Neural cell (in vitro differentiated cells): ENCODE measurements around the gene C7orf25. TPM values are rescaled to one million over a fixed set of nuclear protein-coding genes. Genes with fewer than 3 reads are reported as not detected.

Experiments
- H2AFZ ChIP-seq: fragments of 200-600, 300-800 bp; sonication (generic), shearing (Covaris generic); 2 replicates; pipeline ENCODE4 v1.6.0; 2014; ENCODE audit warnings: low read depth, mild to moderate bottlenecking, antibody characterized with exemption, low read length, moderate library complexity
- H3F3A ChIP-seq: fragments of 200-600 bp; shearing (Covaris generic); 2 replicates; pipeline ENCODE4 v1.6.1; 2016; ENCODE audit warnings: mild to moderate bottlenecking, moderate library complexity, mixed read lengths, antibody characterized with exemption, low read length; ENCODE audit not compliant: insufficient read depth, poor library complexity, severe bottlenecking
- H3K27ac ChIP-seq: fragments of 200-600, 300-800 bp; sonication (generic), shearing (Covaris generic); 2 replicates; pipeline ENCODE4 v1.5.1; 2014; ENCODE audit warnings: mild to moderate bottlenecking, low read length, moderate library complexity
- H3K27me3 ChIP-seq: fragments of 300-800, 200-600 bp; sonication (generic), shearing (Covaris generic); 2 replicates; pipeline ENCODE4 v1.6.0; 2014; ENCODE audit warnings: mild to moderate bottlenecking, low read depth, low read length, moderate library complexity; ENCODE audit not compliant: insufficient read depth
- H3K36me3 ChIP-seq: fragments of 300-800, 200-600 bp; sonication (generic), shearing (Covaris generic); 2 replicates; pipeline ENCODE4 v1.5.1; 2014; ENCODE audit warnings: mild to moderate bottlenecking, antibody characterized with exemption, low read length, moderate library complexity; ENCODE audit not compliant: insufficient read depth
- H3K4me2 ChIP-seq: fragments of 300-800, 200-600 bp; sonication (generic), shearing (Covaris generic); 2 replicates; pipeline ENCODE4 v1.6.0; 2014; ENCODE audit warnings: mild to moderate bottlenecking, low read length
- H3K4me3 ChIP-seq: fragments of 300-800, 200-600 bp; sonication (generic), shearing (Covaris generic); 2 replicates; pipeline ENCODE4 v1.5.1; 2014; ENCODE audit warnings: mild to moderate bottlenecking, low read length, moderate library complexity
- H3K79me2 ChIP-seq: fragments of 200-600 bp; shearing (Covaris generic); replicated peaks from 2 replicates; pipeline ENCODE4 v1.6.0; 2014; ENCODE audit warnings: mild to moderate bottlenecking, low read length, moderate library complexity; ENCODE audit not compliant: insufficient read depth
- H3K9ac ChIP-seq: fragments of 300-800, 200-600 bp; sonication (generic), shearing (Covaris generic); 2 replicates; pipeline ENCODE4 v1.6.1; 2016; ENCODE audit warnings: mild to moderate bottlenecking, low read length, mixed read lengths
- H3K9me2 ChIP-seq: fragments of 200-600 bp; shearing (Covaris generic); 2 replicates; pipeline ENCODE4 v1.6.1; 2016; ENCODE audit warnings: mild to moderate bottlenecking, low read length, mixed read lengths; ENCODE audit not compliant: insufficient read depth
- H3K9me3 ChIP-seq: fragments of 200-600, 300-800 bp; sonication (generic), shearing (Covaris generic); 2 replicates; pipeline ENCODE4 v1.6.1; 2016; ENCODE audit warnings: mild to moderate bottlenecking, mixed run types, low read length, moderate library complexity, mixed read lengths
- H4K20me1 ChIP-seq: fragments of 200-600 bp; shearing (Covaris generic); 2 replicates; pipeline ENCODE4 v1.6.1; 2016; ENCODE audit warnings: mild to moderate bottlenecking, mixed run types; ENCODE audit not compliant: insufficient read depth
- CTCF ChIP-seq: fragments of 450-650 bp; IDR thresholded peaks from 2 replicates; pipeline ENCODE4 v1.5.1; 2014; ENCODE audit warnings: antibody characterized with exemption, mild to moderate bottlenecking, moderate library complexity; ENCODE audit not compliant: poor library complexity, severe bottlenecking
- EP300 ChIP-seq: fragments of 450-650 bp; conservative IDR thresholded peaks from 2 replicates; pipeline ENCODE4 v1.6.1; 2014; ENCODE audit warnings: antibody characterized with exemption, mild to moderate bottlenecking, moderate library complexity; ENCODE audit not compliant: poor library complexity, severe bottlenecking
- EZH2 ChIP-seq: fragments of 200-600, 300-800 bp; shearing (Covaris generic), sonication (generic); IDR thresholded peaks from 2 replicates; pipeline ENCODE4 v1.6.1; 2014; ENCODE audit warnings: antibody characterized with exemption, low read length, borderline replicate concordance, mild to moderate bottlenecking; ENCODE audit not compliant: insufficient read depth, poor library complexity, severe bottlenecking
- MXI1 ChIP-seq: fragments of 450-650 bp; conservative IDR thresholded peaks from 2 replicates; pipeline ENCODE4 v1.6.1; 2014; ENCODE audit warnings: antibody characterized with exemption, mild to moderate bottlenecking; ENCODE audit not compliant: poor library complexity, severe bottlenecking
- POLR2AphosphoS5 ChIP-seq: IDR thresholded peaks from 2 replicates; pipeline ENCODE4 v1.6.1; 2012
- RAD21 ChIP-seq: fragments of 450-650 bp; conservative IDR thresholded peaks from 2 replicates; pipeline ENCODE4 v1.6.1; 2014; ENCODE audit warnings: antibody characterized with exemption, mild to moderate bottlenecking, moderate library complexity
- REST ChIP-seq: IDR thresholded peaks from 2 replicates; pipeline ENCODE4 v1.6.1; 2012; ENCODE audit warnings: borderline replicate concordance
- SMC3 ChIP-seq: fragments of 450-650 bp; conservative IDR thresholded peaks from 2 replicates; pipeline ENCODE4 v1.6.1; 2014; ENCODE audit warnings: antibody characterized with exemption, mild to moderate bottlenecking, moderate library complexity; ENCODE audit not compliant: poor library complexity
- TAF1 ChIP-seq: IDR thresholded peaks from 2 replicates; pipeline ENCODE4 v1.6.1; 2012; ENCODE audit warnings: low read depth
- polyA plus RNA-seq: library from polyadenylated mRNA; depleted of rRNA; stranded (reverse); fragments of >200 nt; gene quantifications from 2 replicates; pipeline ENCODE4 v1.2.3, GENCODE V29; 2014

The C7orf25 gene
- polyA plus RNA-seq, 1 donor from 2014 or later, result 3.9 TPM

GRCh38 chr7:42924223-42924838, 12.5 kb upstream of the C7orf25 start:
- H3K79me2 ChIP-seq, result peaks cover 20% of the 10 kb centered on the region
- no peak overlapping the region for H3K27ac ChIP-seq

More at GRCh38 chr7:42924223-42924838, 12.5 kb upstream of the C7orf25 start:
- Histone ChIP-seq H3K4me3 (no peak overlapping the region), H3K36me3 (no peaks in the 10 kb centered on the region), H3F3A (no peaks in the 10 kb centered on the region), H3K27me3 (no peaks in the 10 kb centered on the region), H4K20me1 (no peaks in the 10 kb centered on the region), H3K9me3 (no peaks in the 10 kb centered on the region), H3K9me2 (no peaks in the 10 kb centered on the region), H2AFZ (no peak overlapping the region), H3K4me2 (no peak overlapping the region), H3K9ac (no peak overlapping the region)
- TF ChIP-seq SMC3 (no peak), MXI1 (no peak), REST (no peak), CTCF (no peak), TAF1 (no peak), EP300 (no peak), EZH2 (no peak), POLR2AphosphoS5 (no peak), RAD21 (no peak)
